T-helper 2 cell (primary cell): Measurements from ENCODE around the gene RNF123.

Experiments
- DNase-seq, 5 experiments: peaks; one replicate each; pipeline versions ENCODE4 v3.0.0 to v3.0.0-alpha.2; 2012 to 2022

Gene RNF123

GRCh38 chr3:49756036-49756435 lies 66.7 kb downstream of the RNF123 start:
- DNase-seq = no peak

- DNase-seq = no peak
These were observed 67.8 kb downstream of the RNF123 start for GRCh38 chr3:49757197-49757596.

GRCh38 chr3:49759226-49759625 lies 69.9 kb downstream of the RNF123 start:
- no peak for DNase-seq

GRCh38 chr3:49761661-49762060 lies 72.3 kb downstream of the RNF123 start:
- no peak for DNase-seq

- no peak for DNase-seq
These were observed 74.6 kb downstream of the RNF123 start for GRCh38 chr3:49763981-49764380.

GRCh38 chr3:49769286-49769915 lies 80.0 kb downstream of the RNF123 start:
- no peak for DNase-seq

GRCh38 chr3:49769926-49770325 lies 80.6 kb downstream of the RNF123 start:
- DNase-seq = no peak
